GM12801 (cell line): ENCODE results near the gene PRKG1.

Source experiments
- TF ChIP-seq, protein P1 (sequence below): IDR thresholded peaks from one replicate; pipeline ENCODE4 v1.5.1; 2011; ENCODE audit warnings: control low read depth; ENCODE audit not compliant: insufficient read length; ENCODE audit errors: extremely low read depth

Gene PRKG1

DNA sequence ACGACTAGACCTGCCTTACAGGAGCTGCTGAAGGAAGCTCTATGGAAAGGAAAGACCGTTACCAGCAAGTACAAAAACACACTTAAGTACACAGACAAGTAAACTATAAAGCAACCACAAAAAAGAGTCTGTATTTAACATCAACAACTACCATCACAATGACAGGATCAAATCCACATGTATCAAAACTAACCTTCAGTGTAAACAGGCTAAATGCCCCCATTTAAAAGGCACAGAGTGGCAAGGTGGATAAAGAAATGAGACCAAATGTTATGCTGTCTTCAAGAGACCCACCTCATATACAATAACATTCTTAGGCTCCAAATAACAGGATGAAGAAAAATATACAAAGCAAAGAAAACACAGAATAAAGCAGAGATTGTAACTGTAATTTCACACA is 932.8 kb downstream of the PRKG1 start:
- TF ChIP-seq, protein P1, sequence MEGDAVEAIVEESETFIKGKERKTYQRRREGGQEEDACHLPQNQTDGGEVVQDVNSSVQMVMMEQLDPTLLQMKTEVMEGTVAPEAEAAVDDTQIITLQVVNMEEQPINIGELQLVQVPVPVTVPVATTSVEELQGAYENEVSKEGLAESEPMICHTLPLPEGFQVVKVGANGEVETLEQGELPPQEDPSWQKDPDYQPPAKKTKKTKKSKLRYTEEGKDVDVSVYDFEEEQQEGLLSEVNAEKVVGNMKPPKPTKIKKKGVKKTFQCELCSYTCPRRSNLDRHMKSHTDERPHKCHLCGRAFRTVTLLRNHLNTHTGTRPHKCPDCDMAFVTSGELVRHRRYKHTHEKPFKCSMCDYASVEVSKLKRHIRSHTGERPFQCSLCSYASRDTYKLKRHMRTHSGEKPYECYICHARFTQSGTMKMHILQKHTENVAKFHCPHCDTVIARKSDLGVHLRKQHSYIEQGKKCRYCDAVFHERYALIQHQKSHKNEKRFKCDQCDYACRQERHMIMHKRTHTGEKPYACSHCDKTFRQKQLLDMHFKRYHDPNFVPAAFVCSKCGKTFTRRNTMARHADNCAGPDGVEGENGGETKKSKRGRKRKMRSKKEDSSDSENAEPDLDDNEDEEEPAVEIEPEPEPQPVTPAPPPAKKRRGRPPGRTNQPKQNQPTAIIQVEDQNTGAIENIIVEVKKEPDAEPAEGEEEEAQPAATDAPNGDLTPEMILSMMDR, result no peak

DNA sequence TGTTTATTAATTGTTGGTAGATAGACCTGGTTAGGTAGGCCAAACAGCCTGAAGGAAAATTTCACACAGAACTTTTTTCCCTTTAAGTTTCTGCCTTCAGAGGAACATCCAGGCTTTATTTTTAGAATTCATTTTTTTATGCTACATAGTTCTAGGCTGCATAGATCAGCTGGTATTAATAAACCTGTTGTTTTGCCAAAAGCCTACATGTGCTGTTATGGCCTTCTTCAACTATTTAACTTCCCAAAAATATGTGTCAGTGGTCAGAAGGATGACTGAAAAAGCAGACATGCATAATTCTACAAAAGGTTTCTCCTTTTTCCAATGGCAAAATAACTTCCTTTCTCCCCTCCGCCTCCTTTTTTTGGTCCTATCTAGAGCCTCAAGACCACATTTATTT is 936.8 kb downstream of the PRKG1 start:
- TF ChIP-seq, protein P1, result no peak

DNA sequence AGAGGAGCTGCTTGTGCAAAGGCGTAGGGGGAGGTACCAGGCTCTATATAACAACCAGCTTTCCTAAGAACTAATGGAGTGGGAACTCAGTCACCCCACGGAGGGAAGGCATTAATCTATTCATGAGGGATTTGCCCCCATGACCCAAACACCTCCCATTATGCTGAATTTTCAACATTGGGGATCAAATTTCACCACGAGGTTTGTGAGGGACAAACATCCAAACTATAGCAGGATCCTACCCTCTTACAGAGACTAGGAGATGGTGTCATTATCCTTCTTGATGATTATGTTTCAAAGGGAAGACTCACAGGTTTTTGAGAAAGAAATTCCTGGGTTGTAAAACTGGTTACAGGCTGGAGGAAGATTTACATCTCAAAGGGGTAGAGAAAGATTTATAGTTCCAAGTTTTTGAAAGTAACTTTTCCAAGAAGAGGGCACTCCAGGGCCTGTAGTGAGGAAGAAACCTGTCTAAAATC is 944.8 kb downstream of the PRKG1 start:
- TF ChIP-seq, protein P1, result no peak

DNA sequence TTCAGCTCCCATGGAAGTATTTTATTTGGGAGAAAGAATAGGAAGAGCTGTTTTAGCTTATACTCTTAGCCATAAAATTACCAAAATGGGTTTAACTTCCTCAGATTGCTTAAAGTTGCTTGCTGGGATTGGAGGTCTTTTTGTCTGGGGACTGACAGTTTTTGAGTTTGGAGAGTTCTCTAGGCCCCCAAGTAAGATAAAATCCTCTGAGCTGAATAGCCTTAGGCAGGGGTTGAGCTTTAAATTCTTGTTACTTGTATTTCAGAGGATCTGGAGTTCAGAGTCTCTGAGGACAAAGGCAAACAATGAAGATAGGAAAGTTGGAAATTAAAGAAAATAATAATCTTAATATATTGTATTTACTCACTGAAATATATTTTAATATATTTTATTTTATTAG is 945.4 kb downstream of the PRKG1 start:
- TF ChIP-seq, protein P1, result no peak

DNA sequence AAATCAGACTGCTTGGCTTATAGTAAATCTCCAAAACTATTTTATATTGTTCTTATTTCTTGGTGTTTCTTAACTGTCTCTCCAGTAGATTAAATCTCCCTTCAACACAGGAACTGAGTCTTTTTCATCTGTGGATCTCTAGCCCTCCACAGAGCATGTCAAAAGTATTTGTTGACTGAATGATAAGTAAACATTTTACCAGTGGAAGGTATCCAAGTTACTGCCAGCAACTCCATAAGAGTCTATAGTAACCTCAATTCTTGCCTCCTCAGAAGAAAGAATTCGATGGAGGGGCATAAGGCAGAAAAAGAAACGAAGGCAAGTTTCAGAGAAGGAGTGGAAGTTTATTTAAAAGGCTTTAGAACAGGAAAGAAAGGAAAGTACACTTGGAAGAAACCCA is 945.9 kb downstream of the PRKG1 start:
- TF ChIP-seq, protein P1, result no peak

DNA sequence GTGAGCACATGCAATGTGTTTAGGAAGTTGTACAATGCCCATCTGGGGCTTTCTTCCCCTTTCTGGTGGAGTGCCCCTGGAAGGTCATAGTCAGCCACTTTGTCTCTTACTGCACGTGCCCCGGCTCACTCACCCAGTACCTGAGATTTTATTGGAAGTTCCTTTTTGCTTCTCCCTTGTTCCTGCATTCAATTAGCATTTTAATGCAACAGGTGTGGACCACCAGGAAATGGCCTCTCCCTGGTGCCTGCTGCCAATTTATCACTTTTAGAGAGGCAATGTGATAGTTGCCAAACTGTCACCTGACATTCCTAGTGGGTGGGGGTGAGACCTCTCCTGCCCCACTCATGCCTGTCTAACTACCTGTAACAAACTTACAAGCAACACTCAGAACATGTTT is 946.4 kb downstream of the PRKG1 start:
- TF ChIP-seq, protein P1, result no peak

DNA sequence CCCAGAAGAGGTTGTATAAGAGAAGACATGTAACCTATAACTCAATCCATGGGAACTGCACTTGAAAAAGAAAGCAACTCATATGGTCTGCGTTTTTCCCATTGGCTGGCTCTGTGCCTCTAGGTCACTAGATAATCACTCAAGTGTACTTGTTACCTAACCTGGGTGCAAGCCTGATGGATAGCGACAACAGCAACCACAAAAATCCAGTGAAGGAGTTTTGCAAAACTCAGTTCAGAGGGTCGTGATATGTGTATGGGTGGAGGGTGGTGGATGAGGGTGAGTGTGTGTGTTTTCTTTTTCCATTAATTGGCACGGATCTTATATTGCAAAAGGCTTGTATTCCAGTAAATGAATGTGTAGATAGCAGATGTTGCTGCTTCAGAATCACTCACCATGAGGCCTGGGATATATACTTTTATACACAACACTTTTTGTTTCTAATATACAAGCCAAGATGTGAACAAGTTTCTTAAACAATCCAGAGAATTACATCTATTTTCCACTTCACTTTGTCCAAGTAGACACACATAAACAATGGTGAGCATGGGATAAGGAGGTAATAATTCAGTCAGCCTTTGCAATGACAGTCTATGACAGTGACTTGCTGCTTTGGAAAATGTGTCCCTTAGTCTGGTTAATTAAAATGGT is 952.9 kb downstream of the PRKG1 start:
- TF ChIP-seq, protein P1, result no peak
